DOHH2 (cell line): ENCODE data around the gene GMEB2.

ENCODE experiments used
- EZH2phosphoT487 ChIP-seq: fragments of 200-600 bp; sonication (generic); IDR thresholded peaks from 2 replicates; pipeline ENCODE4 v1.6.1; 2017; ENCODE audit warnings: borderline replicate concordance, mild to moderate bottlenecking, antibody characterized with exemption, low read length, moderate library complexity, mixed read lengths
- TF ChIP-seq, protein P1 (sequence below): fragments of 200-600 bp; sonication (generic); IDR thresholded peaks from one replicate; pipeline ENCODE4 v1.5.1; 2014; ENCODE audit warnings: antibody characterized with exemption, mild to moderate bottlenecking, low read depth, low read length; ENCODE audit not compliant: poor library complexity, severe bottlenecking

DNA sequence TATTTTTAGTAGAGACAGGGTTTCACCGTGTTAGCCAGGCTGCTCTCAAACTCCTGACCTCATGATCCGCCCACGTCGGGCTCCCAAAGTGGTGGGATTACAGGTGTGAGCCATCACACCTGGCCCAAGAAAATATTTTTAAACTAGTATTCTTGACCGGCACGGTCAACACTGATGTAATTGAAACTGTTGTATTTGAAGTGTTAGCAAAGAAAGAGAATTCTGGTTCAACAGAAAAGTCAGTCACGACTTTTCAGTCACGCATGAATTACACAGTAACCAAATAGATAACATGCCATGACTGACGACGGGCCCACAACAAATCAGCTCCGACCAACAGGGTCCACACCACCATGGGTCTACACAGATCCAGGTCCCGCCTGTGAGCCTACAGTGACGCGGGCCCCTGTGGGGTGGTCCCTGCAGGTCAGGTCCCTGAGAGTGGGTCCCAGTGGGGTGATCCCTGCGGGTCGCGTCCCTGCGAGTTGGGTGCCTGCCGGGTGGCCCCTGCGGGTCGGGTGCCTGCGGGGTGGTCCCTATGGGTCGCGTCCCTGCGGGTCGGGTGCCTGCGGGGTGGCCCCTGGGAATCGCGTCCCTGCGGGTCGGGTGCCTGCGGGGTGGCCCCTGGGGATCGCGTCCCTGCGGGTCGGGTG lies 1.0 kb downstream of the GMEB2 start:
- TF ChIP-seq, protein P1, sequence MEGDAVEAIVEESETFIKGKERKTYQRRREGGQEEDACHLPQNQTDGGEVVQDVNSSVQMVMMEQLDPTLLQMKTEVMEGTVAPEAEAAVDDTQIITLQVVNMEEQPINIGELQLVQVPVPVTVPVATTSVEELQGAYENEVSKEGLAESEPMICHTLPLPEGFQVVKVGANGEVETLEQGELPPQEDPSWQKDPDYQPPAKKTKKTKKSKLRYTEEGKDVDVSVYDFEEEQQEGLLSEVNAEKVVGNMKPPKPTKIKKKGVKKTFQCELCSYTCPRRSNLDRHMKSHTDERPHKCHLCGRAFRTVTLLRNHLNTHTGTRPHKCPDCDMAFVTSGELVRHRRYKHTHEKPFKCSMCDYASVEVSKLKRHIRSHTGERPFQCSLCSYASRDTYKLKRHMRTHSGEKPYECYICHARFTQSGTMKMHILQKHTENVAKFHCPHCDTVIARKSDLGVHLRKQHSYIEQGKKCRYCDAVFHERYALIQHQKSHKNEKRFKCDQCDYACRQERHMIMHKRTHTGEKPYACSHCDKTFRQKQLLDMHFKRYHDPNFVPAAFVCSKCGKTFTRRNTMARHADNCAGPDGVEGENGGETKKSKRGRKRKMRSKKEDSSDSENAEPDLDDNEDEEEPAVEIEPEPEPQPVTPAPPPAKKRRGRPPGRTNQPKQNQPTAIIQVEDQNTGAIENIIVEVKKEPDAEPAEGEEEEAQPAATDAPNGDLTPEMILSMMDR: no peak
- TF ChIP-seq EZH2phosphoT487: no peak
